IPS-18c (cell line): ENCODE results near the gene LRRC8D.
"Not testable (repeated sequence)": the region's sequence is repeated elsewhere in the genome, so short reads cannot be mapped to it uniquely, and the experiment has no call there.

Experiments
- H3K4me3 ChIP-seq: 2 replicates; pipeline ENCODE4 v1.7.0; 2013; ENCODE audit warnings: low read depth, mild to moderate bottlenecking, low read length, moderate library complexity; ENCODE audit not compliant: insufficient read depth
- H3K9me3 ChIP-seq: one replicate; pipeline ENCODE4 v1.6.1; 2013; ENCODE audit warnings: mild to moderate bottlenecking, low read length, moderate library complexity; ENCODE audit not compliant: control insufficient read depth, insufficient read depth

The LRRC8D gene

GRCh38 chr1:89974256-89974655 is 153.4 kb downstream of the LRRC8D start:
- Histone ChIP-seq H3K4me3 (no peak overlapping the region), H3K9me3 (no peaks in the 10 kb centered on the region)

GRCh38 chr1:89974696-89975470 is 154.1 kb downstream of the LRRC8D start:
- Histone ChIP-seq H3K4me3 (no peak overlapping the region), H3K9me3 (no peaks in the 10 kb centered on the region)

GRCh38 chr1:89975540-89976125 is 154.8 kb downstream of the LRRC8D start:
- Histone ChIP-seq H3K4me3 (no peak overlapping the region), H3K9me3 (no peaks in the 10 kb centered on the region)

GRCh38 chr1:89978755-89979154 is 157.9 kb downstream of the LRRC8D start:
- Histone ChIP-seq H3K4me3 (no peak overlapping the region), H3K9me3 (no peaks in the 10 kb centered on the region)

GRCh38 chr1:89980605-89981004 is 159.8 kb downstream of the LRRC8D start:
- no peak overlapping the region for H3K4me3 ChIP-seq

GRCh38 chr1:89982846-89983245 is 162.0 kb downstream of the LRRC8D start:
- H3K9me3 ChIP-seq, H3K4me3 ChIP-seq: not testable (repeated sequence)

More at GRCh38 chr1:89980605-89981004, 159.8 kb downstream of the LRRC8D start:
- H3K9me3 ChIP-seq: peaks cover 3% of the 10 kb centered on the region

- not testable (repeated sequence) for H3K4me3 ChIP-seq, H3K9me3 ChIP-seq
Observed at GRCh38 chr1:89984564-89985116, 163.8 kb downstream of the LRRC8D start.

- no peak overlapping the region for H3K4me3 ChIP-seq
- H3K9me3 ChIP-seq: peaks cover 3% of the 10 kb centered on the region
Observed at GRCh38 chr1:89986020-89986419, 165.2 kb downstream of the LRRC8D start.
